ENCODE data around the gene ENPP6. TPM values are rescaled to one million over a fixed set of nuclear protein-coding genes. Genes with fewer than 3 reads are reported as not detected.

The ENPP6 gene
- total and polyA plus RNA-seq, 2 of the 13 experiments (the other 11 are each of a cell fraction or from before 2014, with no cell fraction given): not detected

GRCh38 chr4:184154199-184154598 is 63.5 kb downstream of the ENPP6 start:
- Histone ChIP-seq H3K9me3 (ENCODE audit: low read length) (no peaks in the 10 kb centered on the region), H3K79me2 (ENCODE audit: insufficient read depth, low read length) (no peaks in the 10 kb centered on the region), H3K27me3 (ENCODE audit: control insufficient read depth in 1 of 2, insufficient read depth in 2 of 2, low read length in 2 of 2) (no peaks in the 10 kb centered on the region), H3K27ac (ENCODE audit: extremely low read length, insufficient read depth, low read length) (no peak overlapping the region), H2AFZ (ENCODE audit: low read length) (no peak overlapping the region), H3K4me2 (ENCODE audit: low read depth, low read length) (no peak overlapping the region), H3K4me1 (ENCODE audit: insufficient read depth, low read length) (peaks cover 10% of the 10 kb centered on the region), H4K20me1 (ENCODE audit: insufficient read depth, low read length) (no peaks in the 10 kb centered on the region), H3K36me3 (replicated peaks in 1 of 2; ENCODE audit: control insufficient read depth in 1 of 2, insufficient read depth in 2 of 2, low read length in 2 of 2) (no peaks in the 10 kb centered on the region), H3K9ac (ENCODE audit: insufficient read depth, low read depth, low read length) (no peak overlapping the region), H3K4me3 (replicated peaks in 1 of 3; ENCODE audit: insufficient read depth in 1 of 3, low read depth in 2 of 3, low read length in 3 of 3) (no peak overlapping the region)
- FAIRE-seq (no peak), ATAC-seq (no peak), DNase-seq (ENCODE audit: low spot score) (no peak)
- ChIA-PET CTCF (ENCODE audit: low intra/inter-chr PET ratio, low total read pairs) (no interaction called here), POLR2A (no interaction called here)
- intact Hi-C loops (cut with micrococcal nuclease; ENCODE audit: unreplicated experiment): no loop called here
- 43% methylated on average over 7 of the region's 7 CpGs for WGBS (ENCODE audit: low lambda C conversion rate)
- no TSS peak for BruUV-seq (replicated peaks)
- in situ Hi-C loops (cut with HindIII; ENCODE audit: extremely low pct_ligation_motif_present, low pct_unique_long_range_greater_than_20kb): no loop called here
- TF ChIP-seq ZNF569 (CRISPR knock-in tag; IDR thresholded peaks at IDR 0.05; ENCODE audit: borderline replicate concordance) (no peak), TEAD2 (CRISPR knock-in tag; IDR thresholded peaks at IDR 0.05) (no peak), ZNF558 (CRISPR knock-in tag; IDR thresholded peaks at IDR 0.05; ENCODE audit: borderline replicate concordance) (no peak), GRHL1 (CRISPR knock-in tag; conservative IDR thresholded peaks at IDR 0.05) (no peak), ZNF512B (CRISPR knock-in tag; IDR thresholded peaks at IDR 0.05; ENCODE audit: borderline replicate concordance) (no peak), SKI (IDR thresholded peaks at IDR 0.05; ENCODE audit: partially characterized antibody) (no peak), NFIB (CRISPR knock-in tag; IDR thresholded peaks at IDR 0.05; ENCODE audit: borderline replicate concordance) (no peak), HINFP (CRISPR knock-in tag; IDR thresholded peaks at IDR 0.05; ENCODE audit: low read depth) (no peak), GTF2F1 (IDR thresholded peaks at IDR 0.05; ENCODE audit: low read length) (no peak)

Data from HepG2 (cell line).